Ishikawa (cell line): ENCODE measurements around the gene GUCD1.

Source experiments
- CEBPB ChIP-seq: IDR thresholded peaks from 2 replicates; pipeline ENCODE4 v1.6.1; 2012
- CREB1 ChIP-seq: IDR thresholded peaks from 2 replicates; pipeline ENCODE4 v1.6.1; 2012; ENCODE audit warnings: low read depth
- EGR1 ChIP-seq: IDR thresholded peaks from 2 replicates; pipeline ENCODE4 v1.6.1; 2012
- EP300 ChIP-seq: IDR thresholded peaks from 2 replicates; pipeline ENCODE4 v1.6.1; 2012; ENCODE audit warnings: borderline replicate concordance
- FOXM1 ChIP-seq: IDR thresholded peaks from 2 replicates; pipeline ENCODE4 v1.6.1; 2012; ENCODE audit warnings: low read depth, borderline replicate concordance
- NFIC ChIP-seq: IDR thresholded peaks from 2 replicates; pipeline ENCODE4 v1.6.1; 2012
- RAD21 ChIP-seq: IDR thresholded peaks from 2 replicates; pipeline ENCODE4 v1.6.1; 2012; ENCODE audit warnings: low read depth
- TAF1 ChIP-seq: IDR thresholded peaks from 2 replicates; pipeline ENCODE4 v1.6.1; 2012; ENCODE audit warnings: low read depth, mild to moderate bottlenecking
- TCF12 ChIP-seq: IDR thresholded peaks from 2 replicates; pipeline ENCODE4 v1.6.1; 2012; ENCODE audit warnings: low read depth
- TEAD4 ChIP-seq: IDR thresholded peaks from 2 replicates; pipeline ENCODE4 v1.6.1; 2012
- USF1 ChIP-seq: IDR thresholded peaks from 2 replicates; pipeline ENCODE4 v1.6.1; 2012
- YY1 ChIP-seq: IDR thresholded peaks from 2 replicates; pipeline ENCODE4 v1.6.1; 2012; ENCODE audit warnings: low read depth
- ZBTB7A ChIP-seq: IDR thresholded peaks from 2 replicates; pipeline ENCODE4 v1.6.1; 2012; ENCODE audit warnings: low read depth
- TF ChIP-seq, protein P1 (sequence below): IDR thresholded peaks from 2 replicates; pipeline ENCODE4 v1.6.1; 2012
- TF ChIP-seq, protein P2 (sequence below): IDR thresholded peaks from 2 replicates; pipeline ENCODE4 v1.6.1; 2012; ENCODE audit warnings: low read depth, mild to moderate bottlenecking

The GUCD1 gene

GRCh38 chr22:24580276-24580675, 25.3 kb upstream of the GUCD1 start:
- TF ChIP-seq, protein P1, sequence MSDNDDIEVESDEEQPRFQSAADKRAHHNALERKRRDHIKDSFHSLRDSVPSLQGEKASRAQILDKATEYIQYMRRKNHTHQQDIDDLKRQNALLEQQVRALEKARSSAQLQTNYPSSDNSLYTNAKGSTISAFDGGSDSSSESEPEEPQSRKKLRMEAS, result no peak
- TF ChIP-seq RAD21, result no peak
- TF ChIP-seq, protein P2, sequence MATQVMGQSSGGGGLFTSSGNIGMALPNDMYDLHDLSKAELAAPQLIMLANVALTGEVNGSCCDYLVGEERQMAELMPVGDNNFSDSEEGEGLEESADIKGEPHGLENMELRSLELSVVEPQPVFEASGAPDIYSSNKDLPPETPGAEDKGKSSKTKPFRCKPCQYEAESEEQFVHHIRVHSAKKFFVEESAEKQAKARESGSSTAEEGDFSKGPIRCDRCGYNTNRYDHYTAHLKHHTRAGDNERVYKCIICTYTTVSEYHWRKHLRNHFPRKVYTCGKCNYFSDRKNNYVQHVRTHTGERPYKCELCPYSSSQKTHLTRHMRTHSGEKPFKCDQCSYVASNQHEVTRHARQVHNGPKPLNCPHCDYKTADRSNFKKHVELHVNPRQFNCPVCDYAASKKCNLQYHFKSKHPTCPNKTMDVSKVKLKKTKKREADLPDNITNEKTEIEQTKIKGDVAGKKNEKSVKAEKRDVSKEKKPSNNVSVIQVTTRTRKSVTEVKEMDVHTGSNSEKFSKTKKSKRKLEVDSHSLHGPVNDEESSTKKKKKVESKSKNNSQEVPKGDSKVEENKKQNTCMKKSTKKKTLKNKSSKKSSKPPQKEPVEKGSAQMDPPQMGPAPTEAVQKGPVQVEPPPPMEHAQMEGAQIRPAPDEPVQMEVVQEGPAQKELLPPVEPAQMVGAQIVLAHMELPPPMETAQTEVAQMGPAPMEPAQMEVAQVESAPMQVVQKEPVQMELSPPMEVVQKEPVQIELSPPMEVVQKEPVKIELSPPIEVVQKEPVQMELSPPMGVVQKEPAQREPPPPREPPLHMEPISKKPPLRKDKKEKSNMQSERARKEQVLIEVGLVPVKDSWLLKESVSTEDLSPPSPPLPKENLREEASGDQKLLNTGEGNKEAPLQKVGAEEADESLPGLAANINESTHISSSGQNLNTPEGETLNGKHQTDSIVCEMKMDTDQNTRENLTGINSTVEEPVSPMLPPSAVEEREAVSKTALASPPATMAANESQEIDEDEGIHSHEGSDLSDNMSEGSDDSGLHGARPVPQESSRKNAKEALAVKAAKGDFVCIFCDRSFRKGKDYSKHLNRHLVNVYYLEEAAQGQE, result no peak
- no peak for TF ChIP-seq YY1
- no peak for TF ChIP-seq EGR1
- no peak for TF ChIP-seq CEBPB
- TF ChIP-seq TCF12, result no peak
- TF ChIP-seq FOXM1, result no peak
- no peak for TF ChIP-seq ZBTB7A

DNA sequence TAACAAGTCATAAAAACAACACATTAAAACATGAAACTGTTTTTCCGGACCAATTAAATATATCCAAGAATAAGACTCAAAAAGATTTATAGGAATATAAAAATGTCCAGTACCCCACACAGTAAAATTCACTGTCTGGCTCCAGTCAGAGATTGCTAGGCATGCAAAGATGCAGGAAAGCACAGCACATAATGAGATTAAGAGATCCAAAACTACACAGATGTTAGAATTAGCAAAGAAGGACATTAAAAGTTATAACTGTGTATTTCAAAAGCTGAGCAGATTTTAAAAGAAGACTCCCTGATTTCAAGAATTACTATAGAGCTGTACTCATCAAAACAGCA, 24.3 kb upstream of the GUCD1 start:
- no peak for TF ChIP-seq TCF12
- no peak for TF ChIP-seq YY1
- no peak for TF ChIP-seq FOXM1
- no peak for TF ChIP-seq TAF1
- TF ChIP-seq CEBPB, result no peak
- TF ChIP-seq RAD21, result no peak
- TF ChIP-seq, protein P2, result no peak
- TF ChIP-seq TEAD4, result no peak
- TF ChIP-seq, protein P1, result no peak
- TF ChIP-seq CREB1, result no peak
- no peak for TF ChIP-seq NFIC

GRCh38 chr22:24578355-24579257, 23.7 kb upstream of the GUCD1 start:
- TF ChIP-seq ZBTB7A (no peak), RAD21 (no peak), YY1 (no peak), EGR1 (no peak), EP300 (no peak), CEBPB (no peak), NFIC (no peak), TAF1 (no peak), USF1 (no peak), TEAD4 (no peak), CREB1 (no peak)
- TF ChIP-seq, protein P1, result no peak

DNA sequence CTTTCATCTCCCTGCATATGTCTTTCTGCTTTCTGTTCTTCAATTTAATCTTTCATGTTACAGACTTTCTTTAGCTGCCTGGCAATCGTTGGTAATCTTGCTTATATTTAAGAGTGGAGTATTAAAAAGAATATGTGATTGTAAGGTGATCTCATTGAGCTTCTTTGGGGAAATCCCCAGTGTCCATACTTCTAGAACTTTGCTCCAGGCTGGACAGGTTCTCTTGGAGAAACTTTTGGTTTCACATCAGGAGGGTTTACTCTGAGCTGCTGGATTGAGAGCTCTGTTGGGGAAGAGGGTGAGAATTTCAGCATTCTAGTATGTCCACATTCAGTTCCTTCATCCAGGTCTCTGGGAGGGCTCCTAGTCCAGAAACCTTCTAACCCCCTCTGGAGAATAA, 21.8 kb upstream of the GUCD1 start:
- TF ChIP-seq TEAD4 (no peak), FOXM1 (no peak), EP300 (no peak), YY1 (no peak), RAD21 (no peak), CREB1 (no peak), ZBTB7A (no peak), NFIC (no peak), TAF1 (no peak), CEBPB (no peak), USF1 (no peak), EGR1 (no peak), TCF12 (no peak)
- TF ChIP-seq, protein P2, result no peak
- TF ChIP-seq, protein P1, result no peak
